ENCODE data around the gene SCGB1D2. TPM values are rescaled to one million over a fixed set of nuclear protein-coding genes. Genes with fewer than 3 reads are reported as not detected.
"Not testable (repeated sequence)": the region's sequence is repeated elsewhere in the genome, so short reads cannot be mapped to it uniquely, and the experiment has no call there.

Gene SCGB1D2
- not detected for total RNA-seq
- polyA plus RNA-seq, result not detected
- long read RNA-seq, donor 1, result 0 reads
- long read RNA-seq, donor 2, result 0 reads

GRCh38 chr11:62242021-62242420, at the start of gene SCGB1D2:
Gene SCGB1D2 (plus strand): TSS chr11:62242239. CDS start chr11:62242308, 69 bp downstream.
- H3K36me3 ChIP-seq (ENCODE audit: control insufficient read depth in 1 of 2, insufficient read depth in 2 of 2, low read length in 1 of 2), result no peaks in the 10 kb centered on the region
- intact Hi-C loops (cut with DNase I), result no loop called here
- WGBS, 2 donors, result 6 to 7% methylated on average over 3 of the region's 3 CpGs

DNA sequence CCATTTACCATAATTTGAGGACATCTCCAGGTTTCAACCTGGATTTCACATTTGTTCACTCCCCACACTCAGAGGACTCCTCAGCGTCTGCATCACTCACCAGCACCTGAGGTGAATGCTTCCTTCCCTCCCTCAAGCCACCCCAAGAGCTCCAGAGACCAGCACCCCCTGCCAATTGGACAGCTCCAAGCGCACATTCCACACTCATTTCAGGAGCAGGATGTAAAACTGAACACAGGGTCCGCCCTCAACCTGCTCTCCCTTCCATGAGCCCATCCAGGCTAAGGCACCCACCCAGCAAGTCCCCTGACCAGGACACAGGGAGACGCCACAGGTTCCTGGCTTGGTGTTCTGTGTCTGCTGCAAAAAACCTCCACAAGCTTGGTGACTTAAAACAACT, 48.1 kb upstream of the SCGB1D2 start:
- DNase-seq (no peak), ATAC-seq (ENCODE audit: low FRiP score) (no peak)
- no peaks in the 10 kb centered on the region for H3K9me3 ChIP-seq (ENCODE audit: control insufficient read depth, low read length)
- no peak overlapping the region for H3K4me3 ChIP-seq (ENCODE audit: low read length in 2 of 2)
- H3K27ac ChIP-seq (ENCODE audit: low read depth in 1 of 2, low read length in 2 of 2), result no peak overlapping the region
- no peaks in the 10 kb centered on the region for H3K4me1 ChIP-seq (ENCODE audit: control insufficient read depth in 1 of 2, insufficient read depth in 2 of 2, low read length in 2 of 2)
- no peaks in the 10 kb centered on the region for H3K36me3 ChIP-seq (ENCODE audit: control insufficient read depth in 1 of 2, insufficient read depth in 2 of 2, low read length in 1 of 2)
- intact Hi-C loops (cut with DNase I), result no loop called here
- 57 to 66% methylated on average over 4 of the region's 4 CpGs for WGBS, 2 donors
- no peaks in the 10 kb centered on the region for H3K27me3 ChIP-seq (ENCODE audit: control insufficient read depth in 1 of 2, insufficient read depth in 2 of 2, low read length in 1 of 2)

More at GRCh38 chr11:62242021-62242420, at the start of gene SCGB1D2:
- Histone ChIP-seq H3K4me1 (ENCODE audit: control insufficient read depth in 1 of 2, insufficient read depth in 2 of 2, low read length in 2 of 2) (no peaks in the 10 kb centered on the region), H3K4me3 (ENCODE audit: low read length in 2 of 2) (no peak within 1 kb of the TSS), H3K27ac (ENCODE audit: low read depth in 1 of 2, low read length in 2 of 2) (no peak within 1 kb of the TSS), H3K27me3 (ENCODE audit: control insufficient read depth in 1 of 2, insufficient read depth in 2 of 2, low read length in 1 of 2) (no peaks in the 10 kb centered on the region), H3K9me3 (ENCODE audit: control insufficient read depth, low read length) (no peaks in the 10 kb centered on the region)
- DNase-seq (no peak), ATAC-seq (ENCODE audit: low FRiP score) (no peak)

- DNase-seq; ATAC-seq (ENCODE audit: low FRiP score); H3K27me3 ChIP-seq (ENCODE audit: control insufficient read depth in 1 of 2, insufficient read depth in 2 of 2, low read length in 1 of 2); H3K9me3 ChIP-seq (ENCODE audit: control insufficient read depth, low read length); H3K36me3 ChIP-seq (ENCODE audit: control insufficient read depth in 1 of 2, insufficient read depth in 2 of 2, low read length in 1 of 2); H3K27ac ChIP-seq (ENCODE audit: low read depth in 1 of 2, low read length in 2 of 2); intact Hi-C loops (cut with DNase I); H3K4me3 ChIP-seq (ENCODE audit: low read length in 2 of 2); H3K4me1 ChIP-seq (ENCODE audit: control insufficient read depth in 1 of 2, insufficient read depth in 2 of 2, low read length in 2 of 2): not testable (repeated sequence)
- 15 to 34% methylated on average over 5 of the region's 9 CpGs for WGBS, 2 donors
Measured at GRCh38 chr11:62195010-62195409, 47.0 kb upstream of the SCGB1D2 start.

- H3K36me3 ChIP-seq (ENCODE audit: control insufficient read depth in 1 of 2, insufficient read depth in 2 of 2, low read length in 1 of 2), result no peaks in the 10 kb centered on the region
- no peaks in the 10 kb centered on the region for H3K9me3 ChIP-seq (ENCODE audit: control insufficient read depth, low read length)
- no peaks in the 10 kb centered on the region for H3K4me1 ChIP-seq (ENCODE audit: control insufficient read depth in 1 of 2, insufficient read depth in 2 of 2, low read length in 2 of 2)
- H3K4me3 ChIP-seq (ENCODE audit: low read length in 2 of 2), result no peak overlapping the region
- WGBS, 2 donors, result 62 to 67% methylated on average over 7 of the region's 7 CpGs
- no peak overlapping the region for H3K27ac ChIP-seq (ENCODE audit: low read depth in 1 of 2, low read length in 2 of 2)
- DNase-seq (no peak), ATAC-seq (ENCODE audit: low FRiP score) (no peak)
- intact Hi-C loops (cut with DNase I), result no loop called here
- H3K27me3 ChIP-seq (ENCODE audit: control insufficient read depth in 1 of 2, insufficient read depth in 2 of 2, low read length in 1 of 2), result no peaks in the 10 kb centered on the region
Measured at GRCh38 chr11:62195945-62196344, 46.1 kb upstream of the SCGB1D2 start.

DNA sequence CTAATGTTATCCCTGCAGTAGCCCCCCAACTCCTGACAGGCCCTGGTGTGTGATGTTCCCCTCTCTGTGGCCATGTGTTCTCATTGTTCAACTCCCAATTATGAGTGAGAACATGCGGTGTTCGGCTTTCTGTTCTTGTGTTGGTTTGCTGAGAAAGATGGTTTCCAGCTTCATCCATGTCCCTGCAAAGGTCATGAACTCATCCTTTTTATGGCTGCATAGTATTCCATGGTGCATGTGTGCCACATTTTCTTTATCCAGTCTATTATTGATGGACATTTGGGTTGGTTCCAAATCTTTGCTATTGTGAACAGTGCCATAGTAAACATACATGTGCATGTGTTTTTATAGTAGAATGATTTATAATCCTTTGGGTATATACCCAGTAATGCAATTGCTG, 44.6 kb upstream of the SCGB1D2 start:
- ATAC-seq (ENCODE audit: low FRiP score); H3K9me3 ChIP-seq (ENCODE audit: control insufficient read depth, low read length); H3K4me1 ChIP-seq (ENCODE audit: control insufficient read depth in 1 of 2, insufficient read depth in 2 of 2, low read length in 2 of 2); H3K36me3 ChIP-seq (ENCODE audit: control insufficient read depth in 1 of 2, insufficient read depth in 2 of 2, low read length in 1 of 2); H3K27me3 ChIP-seq (ENCODE audit: control insufficient read depth in 1 of 2, insufficient read depth in 2 of 2, low read length in 1 of 2); H3K27ac ChIP-seq (ENCODE audit: low read depth in 1 of 2, low read length in 2 of 2); H3K4me3 ChIP-seq (ENCODE audit: low read length in 2 of 2); intact Hi-C loops (cut with DNase I); DNase-seq: not testable (repeated sequence)
- WGBS, 2 donors, result 90 to 98% methylated on average over 2 of the region's 2 CpGs

DNA sequence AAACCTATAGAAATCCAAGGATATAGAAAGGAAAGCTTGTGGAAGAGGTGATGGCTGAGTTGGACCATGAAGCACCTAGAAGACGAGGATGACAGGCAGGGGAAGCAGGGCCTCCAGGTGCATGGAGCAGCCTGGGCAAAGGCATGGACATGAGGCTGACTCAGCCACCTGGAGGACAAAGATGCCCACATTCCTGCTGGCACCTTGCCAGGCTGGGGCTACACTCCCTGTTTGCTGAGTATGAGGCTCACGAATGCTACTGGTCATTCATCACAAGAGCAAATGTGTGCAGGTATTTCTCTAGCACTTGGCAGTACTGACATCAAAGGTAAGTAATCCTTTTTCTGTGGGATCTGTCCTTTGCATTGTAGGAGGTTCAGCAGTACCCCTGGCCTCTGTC, 40.7 kb upstream of the SCGB1D2 start:
- intact Hi-C loops (cut with DNase I), result no loop called here
- Histone ChIP-seq H3K36me3 (ENCODE audit: control insufficient read depth in 1 of 2, insufficient read depth in 2 of 2, low read length in 1 of 2) (no peaks in the 10 kb centered on the region), H3K9me3 (ENCODE audit: control insufficient read depth, low read length) (no peaks in the 10 kb centered on the region), H3K4me3 (ENCODE audit: low read length in 2 of 2) (no peak overlapping the region), H3K27ac (ENCODE audit: low read depth in 1 of 2, low read length in 2 of 2) (no peak overlapping the region), H3K27me3 (ENCODE audit: control insufficient read depth in 1 of 2, insufficient read depth in 2 of 2, low read length in 1 of 2) (no peaks in the 10 kb centered on the region), H3K4me1 (ENCODE audit: control insufficient read depth in 1 of 2, insufficient read depth in 2 of 2, low read length in 2 of 2) (no peaks in the 10 kb centered on the region)
- no peak for ATAC-seq (ENCODE audit: low FRiP score)
- 73 to 76% methylated on average over 2 of the region's 2 CpGs for WGBS, 2 donors
- DNase-seq, result no peak

DNA sequence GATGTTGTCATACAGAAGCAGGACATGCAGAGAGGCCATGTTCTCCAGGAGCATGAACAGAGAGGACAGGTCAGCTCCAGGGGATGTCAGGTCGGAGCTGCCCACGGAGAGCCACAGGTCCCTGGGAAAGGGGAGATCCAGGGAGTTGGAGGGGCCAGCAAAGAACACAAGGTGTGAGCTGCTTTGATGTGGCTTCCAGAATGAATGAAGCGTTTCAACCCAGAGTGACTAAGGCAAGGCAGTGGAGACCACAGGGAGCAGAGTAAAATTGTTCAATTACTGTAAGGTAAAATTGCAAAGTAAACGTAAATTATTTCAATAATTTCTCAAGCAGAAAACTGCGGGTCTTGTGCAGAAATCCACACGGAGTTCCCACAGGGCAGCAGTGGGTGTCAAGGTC, 39.1 kb upstream of the SCGB1D2 start:
- ATAC-seq (ENCODE audit: low FRiP score) (no peak), DNase-seq (no peak)
- Histone ChIP-seq H3K9me3 (ENCODE audit: control insufficient read depth, low read length) (no peaks in the 10 kb centered on the region), H3K4me1 (ENCODE audit: control insufficient read depth in 1 of 2, insufficient read depth in 2 of 2, low read length in 2 of 2) (no peaks in the 10 kb centered on the region), H3K27ac (ENCODE audit: low read depth in 1 of 2, low read length in 2 of 2) (no peak overlapping the region), H3K4me3 (ENCODE audit: low read length in 2 of 2) (no peak overlapping the region), H3K36me3 (ENCODE audit: control insufficient read depth in 1 of 2, insufficient read depth in 2 of 2, low read length in 1 of 2) (no peaks in the 10 kb centered on the region), H3K27me3 (ENCODE audit: control insufficient read depth in 1 of 2, insufficient read depth in 2 of 2, low read length in 1 of 2) (no peaks in the 10 kb centered on the region)
- intact Hi-C loops (cut with DNase I), result no loop called here
- 72 to 74% methylated on average over 6 of the region's 6 CpGs for WGBS, 2 donors

- no peaks in the 10 kb centered on the region for H3K27me3 ChIP-seq (ENCODE audit: control insufficient read depth in 1 of 2, insufficient read depth in 2 of 2, low read length in 1 of 2)
- H3K4me3 ChIP-seq (ENCODE audit: low read length in 2 of 2), result no peak overlapping the region
- no peaks in the 10 kb centered on the region for H3K9me3 ChIP-seq (ENCODE audit: control insufficient read depth, low read length)
- DNase-seq, result no peak
- intact Hi-C loops (cut with DNase I), result no loop called here
- ATAC-seq (ENCODE audit: low FRiP score), result no peak
- H3K4me1 ChIP-seq (ENCODE audit: control insufficient read depth in 1 of 2, insufficient read depth in 2 of 2, low read length in 2 of 2), result no peaks in the 10 kb centered on the region
- H3K36me3 ChIP-seq (ENCODE audit: control insufficient read depth in 1 of 2, insufficient read depth in 2 of 2, low read length in 1 of 2), result no peaks in the 10 kb centered on the region
- 81 to 83% methylated on average over 5 of the region's 5 CpGs for WGBS, 2 donors
- no peak overlapping the region for H3K27ac ChIP-seq (ENCODE audit: low read depth in 1 of 2, low read length in 2 of 2)
Measured at GRCh38 chr11:62204430-62204829, 37.6 kb upstream of the SCGB1D2 start.

GRCh38 chr11:62205441-62205840, 36.6 kb upstream of the SCGB1D2 start:
- DNase-seq, result no peak
- Histone ChIP-seq H3K4me1 (ENCODE audit: control insufficient read depth in 1 of 2, insufficient read depth in 2 of 2, low read length in 2 of 2) (no peaks in the 10 kb centered on the region), H3K4me3 (ENCODE audit: low read length in 2 of 2) (no peak overlapping the region), H3K36me3 (ENCODE audit: control insufficient read depth in 1 of 2, insufficient read depth in 2 of 2, low read length in 1 of 2) (no peaks in the 10 kb centered on the region), H3K27me3 (ENCODE audit: control insufficient read depth in 1 of 2, insufficient read depth in 2 of 2, low read length in 1 of 2) (no peaks in the 10 kb centered on the region), H3K27ac (ENCODE audit: low read depth in 1 of 2, low read length in 2 of 2) (no peak overlapping the region), H3K9me3 (ENCODE audit: control insufficient read depth, low read length) (no peaks in the 10 kb centered on the region)
- WGBS, 2 donors, result 89 to 90% methylated on average over 7 of the region's 7 CpGs
- no peak for ATAC-seq (ENCODE audit: low FRiP score)
- intact Hi-C loops (cut with DNase I), result no loop called here
